HCT116 (cell line): Measurements from ENCODE around the gene C9orf152. TPM values are rescaled to one million over a fixed set of nuclear protein-coding genes. Genes with fewer than 3 reads are reported as not detected.
"Not testable (repeated sequence)": the region's sequence is repeated elsewhere in the genome, so short reads cannot be mapped to it uniquely, and the experiment has no call there.

Source experiments
- ATAC-seq: fragments of 200-7000 bp; cut with Tn5 transposase; 2 replicates; pipeline ENCODE4 v1.9.1; 2020; ENCODE audit warnings: mild to moderate bottlenecking, moderate library complexity
- BruUV-seq: library from RNA; stranded (reverse); fragments of 400-500 nt; replicated peaks from 2 replicates; lab custom pipeline; 2021; lab: Mats Ljungman, UMichigan
- CTCF ChIA-PET: fragments of 300-600 bp; sonication (Branson Sonifier 250); formaldehyde crosslinking; loops from one replicate; lab custom pipeline; 2021; ENCODE audit warnings: antibody characterized with exemption; lab: Charles Lee
- POLR2A ChIA-PET: fragments of 300-600, 350-600 bp; sonication (Branson Sonifier 250); formaldehyde crosslinking; loops from one replicate; lab custom pipeline; 2021; ENCODE audit warnings: antibody characterized with exemption; lab: Charles Lee
- RAD21 ChIA-PET, 2 experiments: fragments of 300-600 bp; sonication (Branson Sonifier 250); formaldehyde crosslinking; loops; one replicate each; lab custom pipeline; 2023; ENCODE audit warnings: low total read pairs in 2 of 2; ENCODE audit not compliant: uncharacterized antibody in 2 of 2, unreplicated experiment in 2 of 2, low non-redundant PET in 1 of 2; lab: Charles Lee
- DNase-seq: peaks from one replicate; pipeline ENCODE4 v3.0.0-alpha.2; 2010; ENCODE audit warnings: low read depth, low spot score
- H2AFZ ChIP-seq: fragments of 200-600 bp; shearing (Covaris generic), sonication (generic); 2 replicates; pipeline ENCODE4 v1.6.1; 2017; ENCODE audit warnings: low read depth, mixed run types, mixed read lengths, antibody characterized with exemption, low read length; ENCODE audit not compliant: poor library complexity, severe bottlenecking
- H3K27ac ChIP-seq: 2 replicates; pipeline ENCODE4 v1.5.1; 2012; ENCODE audit warnings: low read depth, low read length
- H3K27me3 ChIP-seq: fragments of 200-600 bp; sonication (generic); 2 replicates; pipeline ENCODE4 v1.6.1; 2016; ENCODE audit warnings: mixed run types, low read length, mixed read lengths; ENCODE audit not compliant: insufficient read depth
- H3K36me3 ChIP-seq, 2 experiments: fragments of 200-500 bp in 1 of 2; fragments of 200-600 bp in 1 of 2; sonication (Bioruptor generic) in 1 of 2; sonication (generic) in 1 of 2; 2 replicates each; pipeline versions ENCODE4 v1.5.1 to v1.6.1; 2014 to 2016; ENCODE audit warnings: low read length in 2 of 2, inconsistent platforms in 1 of 2, mixed read lengths in 1 of 2, mixed run types in 1 of 2; ENCODE audit not compliant: insufficient read depth in 2 of 2, control insufficient read depth in 1 of 2
- H3K4me1 ChIP-seq, 2 experiments: fragments of 200-600 bp in 1 of 2; sonication (generic) in 1 of 2; 2 replicates each; pipeline versions ENCODE4 v1.5.1 to v1.6.1; 2012 to 2017; ENCODE audit warnings: low read length in 2 of 2, inconsistent platforms in 1 of 2, mild to moderate bottlenecking in 1 of 2, mixed read lengths in 1 of 2, mixed run types in 1 of 2, moderate library complexity in 1 of 2; ENCODE audit not compliant: insufficient read depth in 2 of 2, control insufficient read depth in 1 of 2
- H3K4me2 ChIP-seq: fragments of 200-600 bp; sonication (generic); 2 replicates; pipeline ENCODE4 v1.6.1; 2017; ENCODE audit warnings: mixed run types, low read length, mixed read lengths
- H3K4me3 ChIP-seq, 2 experiments: fragments of 200-600 bp in 1 of 2; sonication (generic) in 1 of 2; replicated peaks in 1 of 2; 2 replicates each; pipeline ENCODE4 v1.5.1; 2011 to 2016; ENCODE audit warnings: low read length in 2 of 2, control low read depth in 1 of 2, low read depth in 1 of 2, mild to moderate bottlenecking in 1 of 2, mixed read lengths in 1 of 2, mixed run types in 1 of 2
- H3K79me2 ChIP-seq: fragments of 200-600 bp; sonication (generic); 2 replicates; pipeline ENCODE4 v1.6.1; 2017; ENCODE audit warnings: mild to moderate bottlenecking, mixed run types, low read length, moderate library complexity, mixed read lengths; ENCODE audit not compliant: insufficient read depth
- H3K9ac ChIP-seq: fragments of 200-600 bp; sonication (generic); 2 replicates; pipeline ENCODE4 v1.6.1; 2016; ENCODE audit warnings: low read length, mixed read lengths
- H3K9me2 ChIP-seq: fragments of 200-600 bp; sonication (generic), shearing (Covaris generic); 2 replicates; pipeline ENCODE4 v1.6.1; 2017; ENCODE audit warnings: mixed run types, mild to moderate bottlenecking, moderate library complexity; ENCODE audit not compliant: insufficient read depth
- H3K9me3 ChIP-seq, 2 experiments: fragments of 200-500 bp in 1 of 2; fragments of 200-600 bp in 1 of 2; sonication (Bioruptor generic) in 1 of 2; sonication (generic) in 1 of 2; 2 replicates each; pipeline ENCODE4 v1.6.1; 2014 to 2017; ENCODE audit warnings: low read length in 2 of 2, mixed read lengths in 2 of 2, inconsistent platforms in 1 of 2, low read depth in 1 of 2, mild to moderate bottlenecking in 1 of 2, mixed run types in 1 of 2, moderate library complexity in 1 of 2; ENCODE audit not compliant: control insufficient read depth in 1 of 2, insufficient read depth in 1 of 2
- H4K20me1 ChIP-seq: fragments of 200-600 bp; sonication (generic), shearing (Covaris generic); 2 replicates; pipeline ENCODE4 v1.6.1; 2017; ENCODE audit warnings: mixed run types, mild to moderate bottlenecking, moderate library complexity; ENCODE audit not compliant: insufficient read depth
- EZH2 ChIP-seq: fragments of 200-600 bp; sonication (generic); IDR thresholded peaks from 2 replicates; pipeline ENCODE4 v1.6.1; 2017; ENCODE audit warnings: antibody characterized with exemption, mixed run types
- MAX ChIP-seq: IDR thresholded peaks from 2 replicates; pipeline ENCODE4 v1.6.1; 2012
- ZBTB33 ChIP-seq: IDR thresholded peaks from 2 replicates; pipeline ENCODE4 v1.6.1; 2011; ENCODE audit warnings: mild to moderate bottlenecking, low read length, moderate library complexity; ENCODE audit not compliant: insufficient replicate concordance; ENCODE audit errors: extremely low read depth
- intact Hi-C: fragments of 100-400 bp; cut with micrococcal nuclease; formaldehyde crosslinking; loops from 2 replicates; pipeline ENCODE4 v1.10.0; 2022
- total RNA-seq: library from RNA; stranded (reverse); gene quantifications from one replicate; pipeline ENCODE4 v1.2.1, GENCODE V29; 2021; ENCODE audit not compliant: unreplicated experiment

Gene C9orf152
- total RNA-seq, 1 experiment from 2014 or later: not detected

GRCh38 chr9:110206389-110206788 is 1.6 kb downstream of the C9orf152 start (continued):
- no peak for TF ChIP-seq ZBTB33
- TF ChIP-seq, all 23 proteins: peak for 0

- CTCF ChIA-PET: interaction anchor here (2.4 kb wide), 1 partner anchor 22 kb away, joined by 6 read pairs; no protein-coding TSS in a partner anchor
- RAD21 ChIA-PET, H3K4me1 ChIP-seq, intact Hi-C loops, H3K4me3 ChIP-seq, H3K9me3 ChIP-seq, H4K20me1 ChIP-seq, DNase-seq, H3K36me3 ChIP-seq, H2AFZ ChIP-seq, H3K9ac ChIP-seq, ATAC-seq, H3K9me2 ChIP-seq, H3K79me2 ChIP-seq, H3K4me2 ChIP-seq, H3K27ac ChIP-seq, BruUV-seq: not testable (repeated sequence)
- peaks cover 11% of the 10 kb centered on the region for H3K27me3 ChIP-seq
- POLR2A ChIA-PET: interaction anchor here (1.6 kb wide), 1 partner anchor 11 kb away, joined by 4 read pairs; no protein-coding TSS in a partner anchor
Observed at GRCh38 chr9:110205612-110206011, 2.3 kb downstream of the C9orf152 start.

- ATAC-seq: no peak
- no peak overlapping the region for H3K9ac ChIP-seq
- DNase-seq: no peak
- ChIA-PET RAD21 (no interaction called here), POLR2A (no interaction called here), CTCF (no interaction called here)
- no TSS peak for BruUV-seq
- no peak overlapping the region for H3K4me2 ChIP-seq
- H3K27ac ChIP-seq: no peak overlapping the region
- intact Hi-C loops: no loop called here
- no peaks in the 10 kb centered on the region for H4K20me1 ChIP-seq
- no peaks in the 10 kb centered on the region for H3K9me3 ChIP-seq
- no peak for TF ChIP-seq MAX
- TF ChIP-seq EZH2: no peak
- H3K36me3 ChIP-seq: no peaks in the 10 kb centered on the region
- no peak overlapping the region for H3K4me3 ChIP-seq
- peaks cover 3 to 9% of the 10 kb centered on the region in 2 experiments; a peak in 2 of 4 replicates for H3K4me1 ChIP-seq
- H3K9me2 ChIP-seq: no peaks in the 10 kb centered on the region
- no peaks in the 10 kb centered on the region for H3K79me2 ChIP-seq
- H3K27me3 ChIP-seq: peaks cover 5% of the 10 kb centered on the region
- H2AFZ ChIP-seq: no peak overlapping the region
Observed at GRCh38 chr9:110202232-110202631, 5.7 kb downstream of the C9orf152 start.
